IMR-90 (cell line): Measurements from ENCODE around the gene CAMK2B. TPM values are rescaled to one million over a fixed set of nuclear protein-coding genes. Genes with fewer than 3 reads are reported as not detected.
A peak's percentile ranks its signal among the peaks of the same experiment; 100 is the strongest.

Source experiments
- ATAC-seq: fragments of 200-7000 bp; cut with Tn5 transposase; 2 replicates; pipeline ENCODE4 v1.9.1; 2020; ENCODE audit warnings: low read depth, mild to moderate bottlenecking, moderate library complexity
- BruUV-seq: library from RNA; stranded (reverse); fragments of 400-500 nt; replicated peaks from 2 replicates; lab custom pipeline; 2021; lab: Mats Ljungman, UMichigan
- CTCF ChIA-PET: fragments of 300-600 bp; formaldehyde crosslinking; extraction: SDS; loops from one replicate; lab custom pipeline; 2021; ENCODE audit warnings: antibody characterized with exemption; lab: Yijun Ruan, JAX
- POLR2A ChIA-PET: fragments of 300-600 bp; sonication (Branson Sonifier 250); formaldehyde crosslinking; loops from one replicate; lab custom pipeline; 2022; ENCODE audit warnings: antibody characterized with exemption; ENCODE audit not compliant: unreplicated experiment; lab: Charles Lee
- DNase-seq: peaks from one replicate; pipeline ENCODE4 v3.0.0; 2013
- H2AFZ ChIP-seq: replicated peaks from 2 replicates; pipeline ENCODE3; 2013; ENCODE audit warnings: low read length, mild to moderate bottlenecking; ENCODE audit not compliant: poor library complexity
- H2AK5ac ChIP-seq: 2 replicates; pipeline ENCODE4 v1.6.1; 2013; ENCODE audit warnings: low read depth, low read length, inconsistent platforms
- H2AK9ac ChIP-seq: replicated peaks from 2 replicates; pipeline ENCODE3; 2013; ENCODE audit warnings: mild to moderate bottlenecking, low read depth, low read length, moderate library complexity; ENCODE audit not compliant: poor library complexity
- H2BK120ac ChIP-seq: 2 replicates; pipeline ENCODE4 v1.6.1; 2013; ENCODE audit warnings: low read depth, low read length, inconsistent platforms
- H2BK15ac ChIP-seq: 3 replicates; pipeline ENCODE4 v1.6.1; 2013; ENCODE audit warnings: low read depth, low read length, inconsistent platforms
- H2BK20ac ChIP-seq: 2 replicates; pipeline ENCODE4 v1.6.1; 2013; ENCODE audit warnings: low read depth, mild to moderate bottlenecking, inconsistent platforms, low read length, moderate library complexity
- H2BK5ac ChIP-seq: 2 replicates; pipeline ENCODE4 v1.6.1; 2013; ENCODE audit warnings: mild to moderate bottlenecking, low read depth, low read length, inconsistent platforms; ENCODE audit not compliant: poor library complexity, severe bottlenecking
- H3K14ac ChIP-seq: replicated peaks from 2 replicates; pipeline ENCODE4 v1.6.1; 2013; ENCODE audit warnings: low read depth, low read length, inconsistent platforms
- H3K18ac ChIP-seq: 2 replicates; pipeline ENCODE4 v1.6.1; 2013; ENCODE audit warnings: low read depth, low read length, control low read depth
- H3K23ac ChIP-seq: 2 replicates; pipeline ENCODE4 v1.6.1; 2013; ENCODE audit warnings: low read depth, low read length, inconsistent platforms
- H3K27ac ChIP-seq: 2 replicates; pipeline ENCODE4 v1.5.1; 2013; ENCODE audit warnings: mild to moderate bottlenecking, control low read depth, low read length; ENCODE audit not compliant: insufficient read depth
- H3K27me3 ChIP-seq: 2 replicates; pipeline ENCODE4 v1.6.1; 2013; ENCODE audit warnings: low read length; ENCODE audit not compliant: control insufficient read depth, insufficient read depth
- H3K36me3 ChIP-seq: 2 replicates; pipeline ENCODE4 v1.6.1; 2013; ENCODE audit warnings: low read length, mixed read lengths; ENCODE audit not compliant: control insufficient read depth, insufficient read depth
- H3K4ac ChIP-seq: 2 replicates; pipeline ENCODE4 v1.6.1; 2013; ENCODE audit warnings: low read depth, low read length, inconsistent platforms
- H3K4me1 ChIP-seq: 2 replicates; pipeline ENCODE4 v1.6.1; 2013; ENCODE audit warnings: low read length, mixed read lengths; ENCODE audit not compliant: control insufficient read depth, insufficient read depth
- H3K4me2 ChIP-seq: 2 replicates; pipeline ENCODE4 v1.6.1; 2013; ENCODE audit warnings: low read depth, mild to moderate bottlenecking, control low read depth, low read length, moderate library complexity
- H3K4me3 ChIP-seq: 2 replicates; pipeline ENCODE4 v1.5.1; 2013; ENCODE audit warnings: low read depth, mild to moderate bottlenecking, control low read depth, low read length, moderate library complexity; ENCODE audit not compliant: insufficient read depth
- H3K56ac ChIP-seq: 2 replicates; pipeline ENCODE4 v1.6.1; 2013; ENCODE audit warnings: low read length, inconsistent platforms; ENCODE audit not compliant: insufficient read depth; ENCODE audit errors: extremely low read depth
- H3K79me1 ChIP-seq, 2 experiments: 2 replicates each; pipeline ENCODE4 v1.6.1; 2013; ENCODE audit warnings: low read length in 2 of 2, inconsistent platforms in 1 of 2, low read depth in 1 of 2
- H3K9ac ChIP-seq: 2 replicates; pipeline ENCODE4 v1.6.1; 2013; ENCODE audit warnings: low read depth, low read length, control low read depth
- H3K9me1 ChIP-seq: 2 replicates; pipeline ENCODE4 v1.6.1; 2013; ENCODE audit warnings: low read length, inconsistent platforms; ENCODE audit not compliant: insufficient read depth
- H3K9me3 ChIP-seq: 2 replicates; pipeline ENCODE4 v1.6.1; 2013; ENCODE audit warnings: low read length; ENCODE audit not compliant: control insufficient read depth, insufficient read depth
- H4K20me1 ChIP-seq: 2 replicates; pipeline ENCODE4 v1.6.1; 2013; ENCODE audit warnings: low read length, inconsistent platforms; ENCODE audit not compliant: insufficient read depth
- H4K5ac ChIP-seq: 2 replicates; pipeline ENCODE4 v1.6.1; 2013; ENCODE audit warnings: mild to moderate bottlenecking, low read depth, low read length, control low read depth
- H4K8ac ChIP-seq, 2 experiments: 2 replicates each; pipeline ENCODE4 v1.6.1; 2013; ENCODE audit warnings: low read depth in 2 of 2, low read length in 2 of 2, control low read depth in 1 of 2, inconsistent platforms in 1 of 2
- H4K91ac ChIP-seq: 2 replicates; pipeline ENCODE4 v1.6.1; 2013; ENCODE audit warnings: low read depth, low read length, inconsistent platforms; ENCODE audit not compliant: insufficient read depth
- BHLHE40 ChIP-seq: fragments of 150-350 bp; IDR thresholded peaks from 2 replicates; pipeline ENCODE4 v1.6.1; 2016; ENCODE audit warnings: mild to moderate bottlenecking, low read depth, low read length
- CEBPB ChIP-seq: IDR thresholded peaks from 2 replicates; pipeline ENCODE4 v1.6.1; 2012; ENCODE audit warnings: low read depth, low read length, improper control_type of control experiment
- CHD1 ChIP-seq: IDR thresholded peaks from 2 replicates; pipeline ENCODE4 v1.6.1; 2012; ENCODE audit warnings: low read depth, low read length, improper control_type of control experiment
- FOS ChIP-seq: fragments of 150-350 bp; IDR thresholded peaks from 2 replicates; pipeline ENCODE4 v1.6.1; 2016; ENCODE audit warnings: low read depth, low read length
- MAFK ChIP-seq: IDR thresholded peaks from 2 replicates; pipeline ENCODE4 v1.6.1; 2012; ENCODE audit warnings: low read depth, low read length, improper control_type of control experiment
- MAZ ChIP-seq: IDR thresholded peaks from 2 replicates; pipeline ENCODE4 v1.6.1; 2012; ENCODE audit warnings: low read depth, mild to moderate bottlenecking, low read length, improper control_type of control experiment, moderate library complexity, borderline replicate concordance
- MXI1 ChIP-seq: IDR thresholded peaks from 2 replicates; pipeline ENCODE4 v1.6.1; 2012; ENCODE audit warnings: low read depth, mild to moderate bottlenecking, low read length, moderate library complexity, borderline replicate concordance
- NFE2L2 ChIP-seq: fragments of 150-350 bp; IDR thresholded peaks from 2 replicates; pipeline ENCODE4 v1.6.1; 2016; ENCODE audit warnings: low read depth, mild to moderate bottlenecking, low read length
- POLR2A ChIP-seq: IDR thresholded peaks from 2 replicates; pipeline ENCODE4 v1.6.1; 2012; ENCODE audit warnings: mild to moderate bottlenecking, low read depth, low read length
- RAD21 ChIP-seq: IDR thresholded peaks from 2 replicates; pipeline ENCODE4 v1.6.1; 2012; ENCODE audit warnings: low read length, improper control_type of control experiment
- RCOR1 ChIP-seq: IDR thresholded peaks from 2 replicates; pipeline ENCODE4 v1.6.1; 2012; ENCODE audit warnings: mild to moderate bottlenecking, low read length, improper control_type of control experiment; ENCODE audit not compliant: insufficient replicate concordance
- RFX5 ChIP-seq: IDR thresholded peaks from 2 replicates; pipeline ENCODE4 v1.8.0; 2012; ENCODE audit warnings: low read depth, mild to moderate bottlenecking, low read length, moderate library complexity
- SMC3 ChIP-seq: fragments of 150-350 bp; IDR thresholded peaks from 2 replicates; pipeline ENCODE4 v1.6.1; 2016; ENCODE audit warnings: low read depth, mild to moderate bottlenecking, antibody characterized with exemption, low read length, moderate library complexity
- WGBS, 2 experiments: methylation state at CpG; one replicate each; pipeline versions ENCODE4 v1.1.5 to v1.1.7; 2013; ENCODE audit warnings: missing lambda C conversion rate in 2 of 2; ENCODE audit not compliant: insufficient read length in 1 of 2; ENCODE audit errors: extremely low coverage in 2 of 2; 5-methylcytosine and 5-hydroxymethylcytosine counted together
- dilution Hi-C: fragments of 300-500 bp; cut with HindIII; formaldehyde crosslinking; loops from one replicate; pipeline ENCODE4 v1.14.3; 2018; ENCODE audit warnings: low sequenced_read_pairs; ENCODE audit not compliant: unreplicated experiment
- in situ Hi-C: fragments of 300-500 bp; cut with MboI; formaldehyde crosslinking; loops from 3 replicates; pipeline ENCODE4 v1.14.3; 2019; ENCODE audit warnings: low sequenced_read_pairs, inconsistent platforms, mixed read lengths
- intact Hi-C: fragments of 100-400 bp; cut with micrococcal nuclease; formaldehyde crosslinking; loops from 2 replicates; pipeline ENCODE4 v1.10.0; 2022
- polyA plus RNA-seq, 3 experiments: library from polyadenylated mRNA; depleted of rRNA; stranded (reverse); fragments of >200 nt; gene quantifications; 2 replicates each; pipeline ENCODE4 v1.2.3, GENCODE V29; 2012; ENCODE audit warnings: low replicate concordance in 1 of 3
- total RNA-seq: library from RNA; depleted of rRNA; stranded (reverse); fragments of >200 nt; gene quantifications from 2 replicates; pipeline ENCODE4 v1.2.3, GENCODE V29; 2012
- TF ChIP-seq, protein P1 (sequence below): fragments of 150-350 bp; IDR thresholded peaks from 2 replicates; pipeline ENCODE4 v1.6.1; 2017; ENCODE audit warnings: mild to moderate bottlenecking, antibody characterized with exemption, low read length, low read depth
- TF ChIP-seq, protein P2 (sequence below): conservative IDR thresholded peaks from 2 replicates; pipeline ENCODE4 v1.5.1; 2012; ENCODE audit warnings: mild to moderate bottlenecking, low read depth, low read length, improper control_type of control experiment
- TF ChIP-seq, protein P3 (sequence below): fragments of 150-350 bp; IDR thresholded peaks from 2 replicates; pipeline ENCODE4 v1.6.1; 2016; ENCODE audit warnings: low read depth, mild to moderate bottlenecking, low read length, moderate library complexity, borderline replicate concordance

The CAMK2B gene
- total and polyA plus RNA-seq, 2 of the 4 experiments (the other 2 are of a cell fraction) = 0.18 to 0.36 TPM

DNA sequence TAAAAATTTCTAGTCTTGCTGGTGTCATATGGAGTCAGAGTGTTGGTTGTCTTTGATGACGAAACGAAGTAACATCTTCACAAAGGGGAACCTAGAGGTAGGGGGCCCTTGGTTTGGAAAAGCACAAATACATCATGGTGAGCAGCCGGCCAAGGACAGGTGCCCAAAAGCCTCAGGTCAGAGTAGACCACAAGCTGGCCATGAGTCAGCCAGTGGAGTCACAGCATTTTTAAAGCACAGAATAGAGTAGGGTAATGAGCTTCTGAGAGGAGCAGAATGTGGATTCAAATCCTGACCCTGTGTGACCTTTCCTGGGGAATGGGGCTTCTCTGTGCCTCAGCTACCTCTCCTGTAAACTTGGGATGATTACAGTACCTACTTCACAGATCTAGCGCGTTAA, 5.3 kb downstream of the CAMK2B start:
- Histone ChIP-seq H3K36me3 (no peaks in the 10 kb centered on the region), H3K4ac (no peak overlapping the region), H4K91ac (no peak overlapping the region), H3K27me3 (peaks cover 38% of the 10 kb centered on the region), H2BK15ac (no peak overlapping the region), H2BK20ac (no peak overlapping the region), H2BK5ac (no peak overlapping the region), H3K9ac (no peak overlapping the region), H3K4me1 (no peaks in the 10 kb centered on the region), H3K27ac (no peak overlapping the region), H3K14ac (no peak overlapping the region), H4K20me1 (no peaks in the 10 kb centered on the region; the same call in 1 of the 2 replicates), H2AFZ (no peak overlapping the region), H3K56ac (no peak overlapping the region), H2AK9ac (no peak overlapping the region), H3K4me3 (no peak overlapping the region), H3K9me3 (peaks cover 4% of the 10 kb centered on the region; the same call in 1 of the 2 replicates), H3K4me2 (no peak overlapping the region), H3K9me1 (no peaks in the 10 kb centered on the region), H3K23ac (no peak overlapping the region), H4K8ac (no peak overlapping the region), H3K18ac (no peak overlapping the region), H4K5ac (no peak overlapping the region), H2AK5ac (no peak overlapping the region), H2BK120ac (no peak overlapping the region), H3K79me1 (no peaks in the 10 kb centered on the region)
- in situ Hi-C loops (no loop called here), dilution Hi-C loops (no loop called here), intact Hi-C loops (no loop called here)
- no TSS peak for BruUV-seq
- DNase-seq (peak; percentile 6), ATAC-seq (no peak)
- CTCF ChIA-PET = no interaction called here
- TF ChIP-seq, protein P1, sequence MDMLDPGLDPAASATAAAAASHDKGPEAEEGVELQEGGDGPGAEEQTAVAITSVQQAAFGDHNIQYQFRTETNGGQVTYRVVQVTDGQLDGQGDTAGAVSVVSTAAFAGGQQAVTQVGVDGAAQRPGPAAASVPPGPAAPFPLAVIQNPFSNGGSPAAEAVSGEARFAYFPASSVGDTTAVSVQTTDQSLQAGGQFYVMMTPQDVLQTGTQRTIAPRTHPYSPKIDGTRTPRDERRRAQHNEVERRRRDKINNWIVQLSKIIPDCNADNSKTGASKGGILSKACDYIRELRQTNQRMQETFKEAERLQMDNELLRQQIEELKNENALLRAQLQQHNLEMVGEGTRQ = no peak
- TF ChIP-seq MAFK (no peak), RFX5 (no peak), CEBPB (no peak), FOS (no peak), MXI1 (no peak), POLR2A (no peak), NFE2L2 (no peak), CHD1 (no peak), RCOR1 (no peak), BHLHE40 (no peak), RAD21 (no peak), MAZ (no peak), SMC3 (no peak)
- TF ChIP-seq, protein P2, sequence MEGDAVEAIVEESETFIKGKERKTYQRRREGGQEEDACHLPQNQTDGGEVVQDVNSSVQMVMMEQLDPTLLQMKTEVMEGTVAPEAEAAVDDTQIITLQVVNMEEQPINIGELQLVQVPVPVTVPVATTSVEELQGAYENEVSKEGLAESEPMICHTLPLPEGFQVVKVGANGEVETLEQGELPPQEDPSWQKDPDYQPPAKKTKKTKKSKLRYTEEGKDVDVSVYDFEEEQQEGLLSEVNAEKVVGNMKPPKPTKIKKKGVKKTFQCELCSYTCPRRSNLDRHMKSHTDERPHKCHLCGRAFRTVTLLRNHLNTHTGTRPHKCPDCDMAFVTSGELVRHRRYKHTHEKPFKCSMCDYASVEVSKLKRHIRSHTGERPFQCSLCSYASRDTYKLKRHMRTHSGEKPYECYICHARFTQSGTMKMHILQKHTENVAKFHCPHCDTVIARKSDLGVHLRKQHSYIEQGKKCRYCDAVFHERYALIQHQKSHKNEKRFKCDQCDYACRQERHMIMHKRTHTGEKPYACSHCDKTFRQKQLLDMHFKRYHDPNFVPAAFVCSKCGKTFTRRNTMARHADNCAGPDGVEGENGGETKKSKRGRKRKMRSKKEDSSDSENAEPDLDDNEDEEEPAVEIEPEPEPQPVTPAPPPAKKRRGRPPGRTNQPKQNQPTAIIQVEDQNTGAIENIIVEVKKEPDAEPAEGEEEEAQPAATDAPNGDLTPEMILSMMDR = no peak
- TF ChIP-seq, protein P3, sequence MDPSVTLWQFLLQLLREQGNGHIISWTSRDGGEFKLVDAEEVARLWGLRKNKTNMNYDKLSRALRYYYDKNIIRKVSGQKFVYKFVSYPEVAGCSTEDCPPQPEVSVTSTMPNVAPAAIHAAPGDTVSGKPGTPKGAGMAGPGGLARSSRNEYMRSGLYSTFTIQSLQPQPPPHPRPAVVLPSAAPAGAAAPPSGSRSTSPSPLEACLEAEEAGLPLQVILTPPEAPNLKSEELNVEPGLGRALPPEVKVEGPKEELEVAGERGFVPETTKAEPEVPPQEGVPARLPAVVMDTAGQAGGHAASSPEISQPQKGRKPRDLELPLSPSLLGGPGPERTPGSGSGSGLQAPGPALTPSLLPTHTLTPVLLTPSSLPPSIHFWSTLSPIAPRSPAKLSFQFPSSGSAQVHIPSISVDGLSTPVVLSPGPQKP = no peak
- no CpG with 5 or more reads among the region's 5 CpGs for WGBS, 2 experiments
- POLR2A ChIA-PET = no interaction called here
